SU-DHL-6 (cell line): Measurements from ENCODE around the gene OTOF.

Experiments used
- H2AFZ ChIP-seq: fragments of 200-600 bp; sonication (generic); 2 replicates; pipeline ENCODE4 v1.6.1; 2014; ENCODE audit warnings: low read depth, mild to moderate bottlenecking, moderate library complexity, mixed read lengths, antibody characterized with exemption, low read length; ENCODE audit not compliant: severe bottlenecking
- H3F3A ChIP-seq: fragments of 200-600 bp; shearing (Covaris generic); 2 replicates; pipeline ENCODE4 v1.6.0; 2016; ENCODE audit warnings: antibody characterized with exemption, mild to moderate bottlenecking; ENCODE audit not compliant: insufficient read depth
- H3K27ac ChIP-seq: fragments of 200-600 bp; sonication (generic); 2 replicates; pipeline ENCODE4 v1.5.1; 2016; ENCODE audit warnings: low read depth, mild to moderate bottlenecking, low read length, moderate library complexity, mixed read lengths
- H3K27me3 ChIP-seq: fragments of 200-600 bp; sonication (generic), shearing (Covaris generic); 2 replicates; pipeline ENCODE4 v1.6.0; 2014; ENCODE audit warnings: mild to moderate bottlenecking, low read length
- H3K36me3 ChIP-seq: fragments of 200-600 bp; sonication (generic); 2 replicates; pipeline ENCODE4 v1.6.1; 2014; ENCODE audit warnings: mild to moderate bottlenecking, low read length, mixed read lengths
- H3K4me2 ChIP-seq: fragments of 300-600, 200-600 bp; shearing (Covaris generic), sonication (generic); 2 replicates; pipeline ENCODE4 v1.6.0; 2014; ENCODE audit warnings: low read length, low read depth, mild to moderate bottlenecking; ENCODE audit not compliant: poor library complexity, severe bottlenecking
- H3K4me3 ChIP-seq: fragments of 200-600 bp; sonication (generic); 2 replicates; pipeline ENCODE4 v1.5.1; 2014; ENCODE audit warnings: antibody characterized with exemption, low read length, mild to moderate bottlenecking, mixed read lengths; ENCODE audit not compliant: insufficient read depth, poor library complexity, severe bottlenecking
- H3K79me2 ChIP-seq: fragments of 200-600 bp; sonication (generic); 2 replicates; pipeline ENCODE4 v1.6.1; 2014; ENCODE audit warnings: mild to moderate bottlenecking, low read length, moderate library complexity; ENCODE audit not compliant: insufficient read depth
- H3K9ac ChIP-seq: fragments of 200-600 bp; sonication (generic); 2 replicates; pipeline ENCODE4 v1.7.0; 2014; ENCODE audit warnings: mild to moderate bottlenecking, low read length
- H3K9me2 ChIP-seq: fragments of 200-600 bp; sonication (generic); replicated peaks from 2 replicates; pipeline ENCODE4 v1.6.1; 2014; ENCODE audit warnings: low read length; ENCODE audit not compliant: insufficient read depth
- H3K9me3 ChIP-seq: fragments of 200-600 bp; sonication (generic); 2 replicates; pipeline ENCODE4 v1.6.1; 2014; ENCODE audit warnings: low read length, mixed read lengths; ENCODE audit not compliant: insufficient read depth
- H4K20me1 ChIP-seq: fragments of 200-600 bp; sonication (generic); 2 replicates; pipeline ENCODE4 v1.6.1; 2014; ENCODE audit warnings: low read depth, mild to moderate bottlenecking, antibody characterized with exemption, low read length, moderate library complexity, mixed read lengths
- EZH2phosphoT487 ChIP-seq: fragments of 200-600 bp; sonication (generic), shearing (Covaris generic); conservative IDR thresholded peaks from 2 replicates; pipeline ENCODE4 v1.6.1; 2018; ENCODE audit warnings: mild to moderate bottlenecking, antibody characterized with exemption, low read length, moderate library complexity, mixed read lengths
- TF ChIP-seq, protein P1 (sequence below): fragments of 200-600 bp; sonication (generic); IDR thresholded peaks from one replicate; pipeline ENCODE4 v1.5.1; 2017; ENCODE audit warnings: antibody characterized with exemption, mild to moderate bottlenecking, low read length, moderate library complexity; ENCODE audit not compliant: insufficient read depth, poor library complexity, severe bottlenecking

The OTOF gene

DNA sequence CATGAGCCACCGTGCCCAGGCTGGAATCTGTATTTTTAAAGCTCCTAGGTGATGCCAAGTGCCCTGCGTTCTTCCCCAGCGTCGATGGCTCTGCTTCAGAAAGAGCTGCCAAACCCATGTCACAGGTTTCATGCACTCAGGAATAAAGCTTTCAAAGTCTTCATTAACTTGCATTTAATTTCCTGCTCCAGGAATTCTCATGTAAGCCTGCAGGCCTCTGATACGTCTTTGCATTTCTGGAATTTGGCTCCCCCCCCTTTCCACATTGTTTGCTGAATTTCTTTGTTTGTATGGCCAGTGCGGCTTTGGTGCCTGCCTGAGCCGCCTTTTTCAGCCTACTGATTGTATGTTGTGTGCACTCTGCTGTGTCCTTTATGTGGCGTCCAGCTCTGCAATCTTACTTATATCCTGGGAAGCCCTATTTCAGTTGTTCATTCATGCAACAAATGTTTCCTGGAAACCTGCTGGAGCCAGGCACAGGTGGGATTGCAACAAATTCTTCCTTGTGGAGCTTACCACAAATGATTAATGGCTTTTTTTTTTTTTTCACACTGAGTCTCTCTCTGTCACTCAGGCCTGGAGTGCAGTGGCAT lies 17.9 kb upstream of the OTOF start:
- Histone ChIP-seq H4K20me1 (no peaks in the 10 kb centered on the region), H3K4me2 (no peak overlapping the region), H3K9me3 (no peaks in the 10 kb centered on the region), H3K4me3 (no peak overlapping the region), H3K36me3 (no peaks in the 10 kb centered on the region), H3K9me2 (no peaks in the 10 kb centered on the region), H2AFZ (no peak overlapping the region), H3F3A (no peaks in the 10 kb centered on the region), H3K27me3 (no peaks in the 10 kb centered on the region), H3K79me2 (no peaks in the 10 kb centered on the region), H3K9ac (no peak overlapping the region), H3K27ac (no peak overlapping the region)
- TF ChIP-seq, protein P1, sequence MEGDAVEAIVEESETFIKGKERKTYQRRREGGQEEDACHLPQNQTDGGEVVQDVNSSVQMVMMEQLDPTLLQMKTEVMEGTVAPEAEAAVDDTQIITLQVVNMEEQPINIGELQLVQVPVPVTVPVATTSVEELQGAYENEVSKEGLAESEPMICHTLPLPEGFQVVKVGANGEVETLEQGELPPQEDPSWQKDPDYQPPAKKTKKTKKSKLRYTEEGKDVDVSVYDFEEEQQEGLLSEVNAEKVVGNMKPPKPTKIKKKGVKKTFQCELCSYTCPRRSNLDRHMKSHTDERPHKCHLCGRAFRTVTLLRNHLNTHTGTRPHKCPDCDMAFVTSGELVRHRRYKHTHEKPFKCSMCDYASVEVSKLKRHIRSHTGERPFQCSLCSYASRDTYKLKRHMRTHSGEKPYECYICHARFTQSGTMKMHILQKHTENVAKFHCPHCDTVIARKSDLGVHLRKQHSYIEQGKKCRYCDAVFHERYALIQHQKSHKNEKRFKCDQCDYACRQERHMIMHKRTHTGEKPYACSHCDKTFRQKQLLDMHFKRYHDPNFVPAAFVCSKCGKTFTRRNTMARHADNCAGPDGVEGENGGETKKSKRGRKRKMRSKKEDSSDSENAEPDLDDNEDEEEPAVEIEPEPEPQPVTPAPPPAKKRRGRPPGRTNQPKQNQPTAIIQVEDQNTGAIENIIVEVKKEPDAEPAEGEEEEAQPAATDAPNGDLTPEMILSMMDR: no peak
- no peak for TF ChIP-seq EZH2phosphoT487

GRCh38 chr2:26494891-26495290 lies 17.0 kb upstream of the OTOF start:
- no peak overlapping the region for H3K9ac ChIP-seq
- no peaks in the 10 kb centered on the region for H3K36me3 ChIP-seq
- H2AFZ ChIP-seq: no peak overlapping the region
- TF ChIP-seq, protein P1: no peak
- H3K4me3 ChIP-seq: no peak overlapping the region
- H3K9me2 ChIP-seq: no peaks in the 10 kb centered on the region
- no peak overlapping the region for H3K27ac ChIP-seq
- no peaks in the 10 kb centered on the region for H3K79me2 ChIP-seq
- no peaks in the 10 kb centered on the region for H3K9me3 ChIP-seq
- H3K27me3 ChIP-seq: no peaks in the 10 kb centered on the region
- H3F3A ChIP-seq: no peaks in the 10 kb centered on the region
- no peak overlapping the region for H3K4me2 ChIP-seq
- no peaks in the 10 kb centered on the region for H4K20me1 ChIP-seq

DNA sequence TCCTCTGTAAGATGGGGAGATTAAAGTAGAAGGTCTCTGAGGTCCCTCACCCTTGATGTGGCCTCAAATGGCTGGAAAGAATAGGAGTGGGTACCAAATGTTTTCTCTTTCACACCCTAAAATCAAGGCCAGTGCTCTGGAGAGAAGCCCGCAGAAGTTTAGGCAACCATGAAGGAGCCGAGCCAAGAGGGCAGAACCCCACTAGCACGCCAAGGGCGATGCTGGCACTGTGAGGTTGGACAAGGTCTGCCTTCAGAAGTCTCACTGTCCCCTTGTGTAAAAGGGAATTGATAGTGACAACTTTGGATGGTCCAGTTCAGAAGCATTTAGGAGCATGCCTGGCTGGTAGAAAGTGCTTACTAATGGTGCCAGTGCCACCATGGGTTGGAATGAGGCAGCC lies 16.3 kb upstream of the OTOF start:
- Histone ChIP-seq H3K4me2 (no peak overlapping the region), H4K20me1 (no peaks in the 10 kb centered on the region), H3K9ac (no peak overlapping the region), H3K9me2 (no peaks in the 10 kb centered on the region), H2AFZ (no peak overlapping the region), H3K79me2 (no peaks in the 10 kb centered on the region), H3K27ac (no peak overlapping the region), H3K4me3 (no peak overlapping the region), H3F3A (no peaks in the 10 kb centered on the region), H3K27me3 (no peaks in the 10 kb centered on the region), H3K36me3 (no peaks in the 10 kb centered on the region), H3K9me3 (no peaks in the 10 kb centered on the region)
- TF ChIP-seq, protein P1: no peak
- TF ChIP-seq EZH2phosphoT487: no peak

- H4K20me1 ChIP-seq: no peaks in the 10 kb centered on the region
- no peak overlapping the region for H3K4me3 ChIP-seq
- H3K9me2 ChIP-seq: no peaks in the 10 kb centered on the region
- H3F3A ChIP-seq: no peaks in the 10 kb centered on the region
- H3K9ac ChIP-seq: no peak overlapping the region
- no peaks in the 10 kb centered on the region for H3K36me3 ChIP-seq
- no peaks in the 10 kb centered on the region for H3K79me2 ChIP-seq
- H3K27ac ChIP-seq: no peak overlapping the region
- TF ChIP-seq EZH2phosphoT487: no peak
- TF ChIP-seq, protein P1: no peak
- no peaks in the 10 kb centered on the region for H3K27me3 ChIP-seq
- no peak overlapping the region for H3K4me2 ChIP-seq
- no peaks in the 10 kb centered on the region for H3K9me3 ChIP-seq
- no peak overlapping the region for H2AFZ ChIP-seq
Observed at GRCh38 chr2:26493566-26493965, 15.6 kb upstream of the OTOF start.
